ENCODE results near the gene PBX3. TPM values are rescaled to one million over a fixed set of nuclear protein-coding genes. Genes with fewer than 3 reads are reported as not detected.

The PBX3 gene
- total RNA-seq, 1 experiment from 2014 or later, result 27.2 TPM

GRCh38 chr9:125972012-125972729, 225.0 kb downstream of the PBX3 start:
- no peak for DNase-seq (ENCODE audit: low spot score)

- no peak for DNase-seq (ENCODE audit: low spot score)
Measured at GRCh38 chr9:125973547-125973946, 226.4 kb downstream of the PBX3 start.

GRCh38 chr9:125974705-125975104, 227.5 kb downstream of the PBX3 start:
- DNase-seq (ENCODE audit: low spot score), result no peak

GRCh38 chr9:125977223-125977622, 230.1 kb downstream of the PBX3 start:
- DNase-seq (ENCODE audit: low spot score), result no peak

GRCh38 chr9:125979383-125979782, 232.2 kb downstream of the PBX3 start:
- DNase-seq (ENCODE audit: low spot score), result no peak

- no peak for DNase-seq (ENCODE audit: low spot score)
Measured at GRCh38 chr9:125982798-125983406, 235.7 kb downstream of the PBX3 start.

- DNase-seq (ENCODE audit: low spot score), result no peak
Measured at GRCh38 chr9:125983681-125984080, 236.5 kb downstream of the PBX3 start.

- DNase-seq (ENCODE audit: low spot score), result no peak
Measured at GRCh38 chr9:125984461-125984860, 237.3 kb downstream of the PBX3 start.

- no peak for DNase-seq (ENCODE audit: low spot score)
Measured at GRCh38 chr9:125985142-125985997, 238.2 kb downstream of the PBX3 start.

- DNase-seq (ENCODE audit: low spot score), result no peak
Measured at GRCh38 chr9:125985998-125986655, 239.0 kb downstream of the PBX3 start.

- no peak for DNase-seq (ENCODE audit: low spot score)
Measured at GRCh38 chr9:125986966-125987365, 239.8 kb downstream of the PBX3 start.

GRCh38 chr9:125987420-125987819, 240.2 kb downstream of the PBX3 start:
- no peak for DNase-seq (ENCODE audit: low spot score)

- no peak for DNase-seq (ENCODE audit: low spot score)
Measured at GRCh38 chr9:125988479-125989050, 241.4 kb downstream of the PBX3 start.

GRCh38 chr9:125989090-125989501, 241.9 kb downstream of the PBX3 start:
- no peak for DNase-seq (ENCODE audit: low spot score)

GRCh38 chr9:125989524-125990180, 242.5 kb downstream of the PBX3 start:
- DNase-seq (ENCODE audit: low spot score), result no peak

GRCh38 chr9:125990186-125990792, 243.1 kb downstream of the PBX3 start:
- no peak for DNase-seq (ENCODE audit: low spot score)

- no peak for DNase-seq (ENCODE audit: low spot score)
Measured at GRCh38 chr9:125990793-125991220, 243.6 kb downstream of the PBX3 start.

GRCh38 chr9:125991886-125992529, 244.8 kb downstream of the PBX3 start:
- no peak for DNase-seq (ENCODE audit: low spot score)

GRCh38 chr9:125992557-125992956, 245.4 kb downstream of the PBX3 start:
- no peak for DNase-seq (ENCODE audit: low spot score)

- no peak for DNase-seq (ENCODE audit: low spot score)
Measured at GRCh38 chr9:125993466-125993865, 246.3 kb downstream of the PBX3 start.

All from HT-29 (cell line).